Effector CD8-positive, alpha-beta T cell (primary cell): Measurements from ENCODE around the gene DELE1.

Source experiments
- DNase-seq: peaks from one replicate; lab custom pipeline; 2025; lab: John Stamatoyannopoulos, UW

DELE1 gene

DNA sequence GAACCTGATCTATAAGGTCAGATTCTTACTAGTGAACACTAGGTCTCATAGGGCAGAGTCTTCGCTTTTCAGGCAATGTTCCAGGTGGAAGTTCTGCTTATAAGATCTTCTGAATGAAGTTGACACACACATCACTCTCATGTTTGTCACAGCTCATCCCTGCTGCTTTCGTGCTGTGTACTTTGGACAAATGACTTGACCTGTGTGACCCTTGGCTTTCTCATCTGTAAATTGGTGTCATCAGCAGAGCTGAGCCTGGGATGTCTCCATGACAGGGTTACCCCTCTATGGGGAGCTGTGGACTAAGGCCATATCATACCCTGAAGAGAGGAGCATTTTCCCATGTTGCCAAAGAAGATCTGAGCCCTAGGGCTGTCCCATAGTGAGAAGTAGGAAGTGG lies 2.8 kb downstream of the DELE1 start:
- no peak for DNase-seq

DNA sequence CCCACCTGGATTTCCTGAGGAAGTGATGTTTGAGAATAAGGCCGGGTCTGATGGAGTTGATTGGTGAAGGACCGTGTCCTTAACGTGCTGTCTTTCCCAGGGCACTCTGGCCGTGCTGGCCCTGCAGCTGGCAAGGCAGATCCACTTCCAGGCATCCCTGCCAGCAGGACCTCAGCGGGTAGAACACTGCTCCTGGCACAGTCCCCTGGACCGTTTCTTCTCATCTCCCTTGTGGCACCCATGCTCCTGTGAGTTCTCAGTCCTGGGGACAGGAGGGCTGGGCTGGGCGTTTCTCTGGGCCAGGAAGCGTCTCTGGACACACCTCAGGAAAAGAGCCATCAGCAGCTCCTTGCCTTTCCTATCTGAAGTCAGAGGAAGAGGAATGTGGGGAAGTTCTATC lies 4.4 kb downstream of the DELE1 start:
- no peak for DNase-seq

DNA sequence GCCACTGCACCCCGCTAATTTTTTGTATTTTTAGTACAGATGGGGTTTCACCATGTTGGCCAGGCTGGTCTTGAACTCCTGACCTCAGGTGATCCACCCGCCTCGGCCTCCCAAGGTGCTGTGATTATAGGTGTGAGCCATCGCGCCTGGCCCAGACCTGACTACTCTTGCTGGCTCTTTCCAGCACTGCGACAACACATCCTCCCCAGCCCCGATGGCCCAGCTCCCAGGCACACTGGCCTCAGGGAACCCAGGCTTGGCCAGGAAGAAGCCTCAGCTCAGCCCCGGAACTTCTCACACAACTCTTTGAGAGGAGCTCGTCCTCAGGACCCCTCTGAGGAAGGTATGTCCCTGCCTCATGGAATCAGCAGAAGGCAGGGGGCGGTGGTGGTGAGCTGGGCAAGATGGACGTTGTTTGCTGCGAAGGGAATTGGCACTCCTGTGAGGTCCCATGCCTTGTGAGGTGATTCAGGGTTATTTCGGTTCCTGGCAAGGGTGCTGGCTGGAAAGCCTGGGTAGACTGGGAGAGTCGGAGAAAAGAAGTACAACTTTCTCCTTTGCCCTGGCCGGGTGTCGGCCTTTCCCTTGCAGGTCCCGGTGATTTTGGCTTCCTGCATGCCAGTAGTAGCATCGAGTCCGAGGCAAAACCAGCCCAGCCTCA lies 5.9 kb downstream of the DELE1 start:
- DNase-seq: no peak

DNA sequence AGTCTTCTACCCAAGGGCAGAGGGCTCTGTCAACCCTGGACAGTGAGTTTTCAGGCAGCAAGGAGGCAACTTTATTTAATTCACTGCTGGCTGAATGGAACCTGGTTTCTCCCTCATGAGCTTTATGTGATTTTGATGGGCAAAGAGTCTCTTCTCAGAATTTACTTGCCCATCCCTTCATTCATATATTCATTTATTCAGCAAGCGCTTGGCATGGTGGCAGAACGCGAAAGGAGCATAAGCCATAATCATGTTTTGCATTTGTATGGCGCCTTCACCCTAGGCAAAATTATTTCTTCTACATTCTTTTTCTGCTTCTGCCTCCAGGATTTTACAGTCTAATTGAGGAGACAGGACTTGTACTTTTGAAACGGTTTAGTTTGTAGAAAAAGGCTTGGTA lies 8.0 kb downstream of the DELE1 start:
- DNase-seq: no peak

DNA sequence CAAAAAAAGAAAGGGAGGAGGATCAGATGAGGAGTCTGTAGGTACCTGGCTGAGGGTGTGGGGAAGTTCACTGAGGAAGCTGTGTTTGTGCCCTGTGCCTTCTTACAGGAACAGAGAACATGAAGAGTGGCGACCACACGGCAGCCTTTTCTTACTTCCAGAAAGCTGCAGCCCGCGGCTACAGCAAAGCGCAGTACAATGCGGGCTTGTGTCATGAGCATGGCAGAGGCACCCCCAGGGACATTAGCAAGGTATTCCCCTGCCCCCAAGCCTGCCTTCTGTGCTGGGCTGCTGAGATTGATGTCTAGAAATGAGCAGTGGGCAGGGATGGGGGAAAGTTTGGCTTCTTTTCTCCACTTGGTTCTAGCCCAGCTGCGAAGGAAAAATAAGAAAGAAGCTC lies 9.5 kb downstream of the DELE1 start:
- no peak for DNase-seq

DNA sequence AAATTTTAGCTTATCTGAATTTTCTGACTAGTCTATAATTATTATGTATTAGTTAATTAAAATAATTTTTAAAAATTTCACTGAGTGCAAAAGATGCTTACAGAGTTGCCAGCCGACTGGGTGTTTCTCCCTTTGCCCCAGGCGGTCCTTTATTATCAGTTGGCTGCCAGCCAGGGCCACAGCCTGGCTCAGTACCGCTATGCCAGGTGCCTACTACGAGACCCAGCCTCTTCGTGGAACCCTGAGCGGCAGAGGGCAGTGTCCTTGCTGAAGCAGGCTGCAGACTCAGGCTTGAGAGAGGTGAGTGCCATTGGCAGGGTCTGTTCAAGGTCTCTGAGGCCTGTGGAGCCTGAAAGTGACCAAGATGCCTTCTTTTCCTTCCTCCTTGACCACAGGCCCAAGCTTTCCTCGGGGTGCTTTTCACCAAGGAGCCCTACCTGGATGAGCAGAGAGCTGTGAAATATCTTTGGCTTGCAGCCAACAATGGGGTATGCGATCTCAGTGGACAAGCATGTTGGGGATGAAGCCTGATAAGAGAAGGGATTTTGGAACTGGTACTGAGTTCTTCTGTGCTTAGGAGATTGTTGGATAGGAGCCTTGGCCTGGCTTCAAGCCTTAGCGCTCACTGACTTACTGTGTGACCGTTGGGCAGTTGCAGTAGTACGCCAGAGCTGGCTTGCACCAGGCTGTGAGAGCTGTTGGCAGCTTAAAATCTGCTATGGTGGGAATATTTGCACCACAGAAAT lies 10.6 kb downstream of the DELE1 start:
- no peak for DNase-seq

DNA sequence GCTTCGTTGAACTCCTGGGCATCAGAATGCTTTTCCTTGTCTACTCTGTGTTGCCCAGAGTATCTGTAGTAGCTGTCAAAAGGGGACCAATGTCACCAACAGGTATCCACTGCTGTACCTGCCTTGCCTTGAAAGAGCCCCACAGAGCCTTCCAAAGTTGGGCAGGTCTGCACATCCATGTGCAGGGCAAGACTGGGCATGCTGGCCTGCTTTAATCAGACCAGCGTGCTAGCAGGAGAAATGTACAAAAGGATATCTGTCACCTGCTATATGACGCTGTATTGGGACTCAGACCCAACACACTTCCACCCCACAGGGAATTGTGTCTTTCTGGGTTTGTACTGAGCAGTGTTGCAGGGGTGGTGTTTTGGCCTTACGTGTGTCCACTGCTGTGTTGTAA lies 11.9 kb downstream of the DELE1 start:
- no peak for DNase-seq

DNA sequence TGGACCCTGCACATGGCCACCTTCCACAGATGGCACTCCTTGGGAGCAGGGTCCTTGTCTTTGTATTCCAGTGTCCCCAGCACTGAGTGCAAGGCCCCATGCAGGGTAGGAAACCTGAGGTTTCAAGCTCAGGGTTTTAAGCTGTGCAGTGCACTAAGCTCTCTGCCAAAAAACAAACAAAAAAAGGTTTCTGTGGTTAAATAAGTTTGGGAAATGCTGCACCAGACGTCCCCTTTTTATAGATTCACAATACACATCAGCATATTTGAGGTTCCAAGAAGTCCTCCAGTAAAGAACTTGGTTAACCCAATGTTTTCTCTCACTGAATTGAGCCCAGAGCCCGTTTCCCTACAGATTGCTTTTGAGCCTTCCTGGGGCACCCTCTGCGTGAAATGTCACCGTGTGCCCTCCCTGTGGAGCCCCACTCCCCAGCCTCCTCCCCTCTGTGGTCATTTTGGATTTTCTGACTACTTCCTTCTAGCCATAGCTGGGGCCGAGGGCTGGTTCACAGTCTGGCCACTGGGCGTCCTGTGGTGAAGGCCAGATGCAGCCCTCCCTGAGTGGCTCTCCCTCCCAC lies 17.1 kb downstream of the DELE1 start:
- DNase-seq: no peak

DNA sequence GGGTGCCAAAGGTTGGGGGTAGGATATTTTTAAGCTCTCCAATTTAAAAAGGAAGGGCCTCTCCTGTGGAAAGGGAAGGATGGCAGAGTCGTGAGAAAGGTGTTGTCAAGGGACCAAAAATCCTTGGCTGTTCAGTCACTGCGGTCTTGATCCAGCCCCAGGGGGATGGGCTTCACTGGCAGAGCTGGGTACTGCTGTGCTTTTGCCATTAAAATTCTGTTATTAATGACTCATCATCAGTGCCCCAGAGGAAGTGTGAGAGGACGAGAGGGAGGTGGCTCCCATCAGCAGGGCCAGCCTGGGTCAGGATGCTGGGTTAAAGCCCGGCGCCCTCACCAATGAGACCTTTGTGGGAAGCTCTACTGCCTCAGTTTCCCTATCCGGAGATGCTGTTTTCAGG lies 17.6 kb downstream of the DELE1 start:
- no peak for DNase-seq

DNA sequence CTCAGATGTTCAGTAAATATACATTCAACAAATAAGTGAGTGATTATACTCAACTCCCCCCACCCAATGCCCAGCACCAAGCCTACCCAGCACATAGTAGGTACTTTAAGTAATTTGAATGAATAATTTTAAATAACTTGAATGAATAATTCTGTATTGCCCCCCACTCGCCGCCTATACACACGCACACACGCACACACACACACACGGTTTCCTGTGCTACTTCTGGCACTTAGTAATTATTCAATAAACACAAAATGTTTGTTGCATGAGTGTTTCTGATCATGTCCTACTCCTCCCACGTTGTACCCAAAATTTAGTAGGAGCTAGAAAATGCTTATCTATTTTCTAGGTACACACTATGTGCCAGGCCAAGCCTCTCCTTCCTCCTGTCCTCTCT lies 18.1 kb downstream of the DELE1 start:
- no peak for DNase-seq

DNA sequence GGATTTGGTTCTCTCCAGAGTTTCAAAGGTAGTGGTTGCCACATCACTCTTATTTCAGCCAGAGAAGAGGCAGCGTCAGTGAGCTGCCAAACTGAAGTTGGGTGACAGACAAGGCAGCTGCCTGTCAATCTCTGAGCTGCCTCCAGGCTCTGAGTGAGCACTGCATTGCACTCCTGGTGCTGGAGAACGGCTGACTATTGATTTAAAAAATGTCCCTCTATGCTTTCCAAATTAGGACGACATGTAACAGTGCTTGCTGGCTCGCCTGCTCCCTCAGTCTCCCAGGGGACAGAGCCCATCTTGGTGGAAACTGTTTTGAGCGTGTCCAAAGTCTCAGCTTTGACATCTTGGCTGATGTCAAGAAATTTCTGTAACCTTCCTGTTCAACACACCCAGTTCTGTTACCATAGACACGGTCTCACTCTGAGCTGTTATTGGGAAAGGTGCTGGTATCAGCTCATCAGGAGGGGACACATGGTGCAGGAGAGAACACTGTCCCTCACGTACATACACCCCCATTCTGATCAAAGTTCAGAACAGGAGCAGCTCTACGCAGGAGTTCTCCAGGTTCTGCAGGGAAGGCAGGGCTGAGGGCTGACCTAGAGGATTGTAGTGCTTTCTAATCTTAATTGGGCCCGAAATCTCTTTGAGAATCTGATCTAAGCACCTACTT lies 18.6 kb downstream of the DELE1 start:
- no peak for DNase-seq

DNA sequence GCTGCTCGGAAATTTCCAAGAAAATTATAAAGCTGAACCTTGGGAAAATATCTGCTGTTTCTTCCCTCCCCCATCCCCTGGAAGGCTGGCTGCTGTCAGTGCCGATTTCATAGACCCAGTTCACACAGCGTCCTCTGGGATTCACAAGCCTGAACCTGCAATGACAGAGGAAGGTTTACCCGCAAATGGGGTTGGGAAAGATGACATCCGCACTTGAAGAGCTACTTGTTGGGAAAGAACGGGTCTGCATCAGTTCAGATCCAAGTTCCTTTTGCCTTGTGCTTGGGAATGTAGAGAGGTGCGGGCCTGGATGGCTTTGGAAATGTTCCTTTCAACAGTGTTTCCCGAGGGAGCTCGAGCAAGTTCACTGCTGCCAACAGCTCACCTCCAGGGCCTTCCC lies 20.4 kb downstream of the DELE1 start:
- DNase-seq: no peak

DNA sequence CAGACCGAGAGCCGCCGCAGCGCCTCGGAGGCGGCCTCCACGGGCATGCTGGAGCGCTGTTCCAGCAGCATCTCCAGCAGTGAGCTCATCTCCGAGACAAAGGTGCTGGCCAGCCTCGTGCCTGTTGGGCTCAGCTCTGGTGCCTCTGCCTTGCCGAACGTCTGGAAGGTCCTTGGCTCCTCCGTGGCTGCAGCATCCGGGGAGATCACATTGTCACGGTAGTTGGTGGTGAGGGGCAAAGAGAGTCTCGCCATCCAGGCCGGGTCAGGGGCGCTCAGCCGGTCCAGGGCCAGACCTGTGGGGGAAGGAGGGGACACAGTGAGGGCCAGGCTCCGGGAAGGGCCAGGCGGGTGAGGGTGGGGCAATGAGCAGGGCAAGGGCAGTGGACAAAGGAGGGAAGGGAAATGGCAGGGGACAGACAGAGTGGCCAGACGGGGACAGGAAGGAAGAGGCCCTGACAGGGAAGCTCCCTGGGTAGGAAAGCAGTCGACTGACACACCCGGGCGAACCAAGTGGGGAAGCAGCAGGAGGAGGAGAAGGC lies 21.9 kb downstream of the DELE1 start:
- no peak for DNase-seq

DNA sequence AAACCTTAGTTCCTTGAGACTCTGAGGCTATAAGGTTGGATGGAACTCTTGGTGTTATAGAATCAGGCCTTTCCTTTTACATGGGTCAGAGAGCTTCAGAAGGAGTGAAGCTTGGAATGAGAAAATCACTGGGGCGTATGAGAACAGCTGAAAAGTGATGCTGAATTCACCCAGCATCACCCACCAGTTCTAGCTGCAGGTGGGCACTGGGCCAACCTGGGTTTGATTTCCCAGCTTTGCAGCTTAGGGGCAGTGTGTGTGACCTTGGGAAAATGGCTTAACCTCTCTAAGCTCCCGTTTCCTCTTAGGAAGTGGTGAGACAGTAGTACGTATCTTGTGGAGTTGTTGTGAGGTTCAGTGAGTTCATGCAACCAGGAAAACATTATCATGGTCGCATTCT lies 23.6 kb downstream of the DELE1 start:
- DNase-seq: no peak

DNA sequence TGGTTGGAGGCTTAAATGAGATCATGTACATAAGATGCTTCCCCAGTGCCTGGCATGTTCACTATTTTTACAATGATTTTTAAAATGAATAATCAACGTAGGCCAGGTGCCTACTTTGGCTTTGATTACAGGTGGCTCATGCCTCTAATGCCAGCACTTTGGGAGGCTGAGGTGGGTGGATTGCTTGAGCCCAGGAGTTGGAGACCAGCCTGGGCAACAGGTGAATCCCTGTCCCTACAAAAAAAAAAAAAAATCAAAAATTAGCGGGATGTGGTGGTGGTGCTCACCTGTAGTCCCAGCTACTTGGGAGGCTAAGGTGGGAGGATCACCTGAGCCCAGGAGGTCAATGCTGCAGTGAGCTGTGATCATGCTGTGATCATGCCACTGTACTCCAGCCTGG lies 25.1 kb downstream of the DELE1 start:
- DNase-seq: no peak

DNA sequence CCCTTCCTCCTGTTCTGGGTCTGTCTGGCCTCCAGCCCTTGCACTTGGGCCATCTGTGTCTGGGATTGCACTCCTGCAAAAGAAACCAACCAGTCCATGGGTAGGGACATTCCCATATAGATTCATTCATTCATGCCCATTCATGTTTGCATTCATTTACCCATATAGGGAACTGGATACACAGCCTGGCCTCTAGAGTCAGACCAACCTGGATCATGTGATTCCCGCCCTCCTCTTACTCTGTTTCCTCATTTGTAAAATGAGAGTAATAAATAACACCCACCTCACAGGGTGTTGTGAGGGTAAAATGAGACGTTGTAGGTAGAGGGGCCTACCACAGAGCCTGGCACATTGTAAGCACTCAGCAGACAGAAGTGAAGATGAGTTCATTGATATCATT lies 25.8 kb downstream of the DELE1 start:
- DNase-seq: no peak

DNA sequence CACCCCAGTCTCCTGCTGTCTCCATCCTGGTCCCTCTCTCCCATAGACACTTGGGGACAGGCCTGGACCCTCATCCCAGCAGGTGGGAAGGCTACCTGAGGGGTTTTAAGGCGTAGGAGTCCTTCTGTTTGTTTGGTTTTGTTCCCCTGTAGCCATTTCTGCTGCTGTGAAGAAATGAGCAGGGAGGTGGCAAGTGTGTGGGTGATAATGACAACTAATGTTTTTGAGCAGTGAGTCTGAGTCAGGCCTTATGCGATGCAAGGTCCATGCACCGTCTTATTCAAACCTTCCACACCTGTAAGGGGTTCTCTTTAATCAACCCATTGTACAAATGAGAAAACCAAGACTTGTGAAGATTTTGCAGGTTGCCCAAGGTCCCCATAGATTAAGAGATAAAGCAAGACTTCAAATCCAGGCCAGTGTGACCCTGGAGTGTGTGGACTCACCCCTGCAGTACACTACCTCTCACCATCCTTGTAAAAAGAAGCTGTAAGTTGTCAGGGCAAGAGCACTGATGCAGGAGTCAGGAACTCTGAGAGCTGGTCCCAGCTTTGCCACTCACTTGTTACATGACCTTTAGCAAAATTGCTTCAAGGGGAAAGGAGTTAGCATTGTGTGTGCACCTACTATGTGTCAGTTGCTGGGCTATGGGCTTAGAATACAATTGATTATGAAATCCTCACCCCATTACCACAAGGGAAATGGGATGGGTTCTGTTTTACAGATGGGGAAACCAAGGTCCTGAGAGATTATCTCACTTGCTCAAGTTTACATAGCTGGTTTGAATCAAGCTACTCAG lies 26.7 kb downstream of the DELE1 start:
- DNase-seq: no peak

DNA sequence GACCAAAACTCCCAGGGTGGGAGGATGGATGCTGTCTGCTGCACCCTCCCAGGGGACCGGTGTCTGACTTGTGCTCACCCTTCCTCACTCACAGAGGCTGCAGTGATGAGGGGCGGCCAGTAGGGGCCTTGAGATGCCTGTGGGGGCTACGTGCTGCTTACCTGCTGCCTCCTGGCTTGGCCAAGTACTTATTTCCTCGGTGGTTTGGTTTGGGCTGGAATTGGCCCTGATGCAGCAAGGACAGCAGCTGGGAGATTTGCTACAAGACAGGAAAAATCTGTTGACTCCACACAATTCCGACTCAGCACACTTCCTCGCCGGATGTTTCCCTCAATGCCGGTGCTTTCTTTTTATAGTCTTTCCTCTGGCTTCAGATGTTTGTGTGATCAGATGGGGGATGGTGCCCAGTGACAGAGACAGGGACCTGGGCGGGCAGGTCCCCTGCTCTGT lies 27.7 kb downstream of the DELE1 start:
- DNase-seq: peak; percentile 5

DNA sequence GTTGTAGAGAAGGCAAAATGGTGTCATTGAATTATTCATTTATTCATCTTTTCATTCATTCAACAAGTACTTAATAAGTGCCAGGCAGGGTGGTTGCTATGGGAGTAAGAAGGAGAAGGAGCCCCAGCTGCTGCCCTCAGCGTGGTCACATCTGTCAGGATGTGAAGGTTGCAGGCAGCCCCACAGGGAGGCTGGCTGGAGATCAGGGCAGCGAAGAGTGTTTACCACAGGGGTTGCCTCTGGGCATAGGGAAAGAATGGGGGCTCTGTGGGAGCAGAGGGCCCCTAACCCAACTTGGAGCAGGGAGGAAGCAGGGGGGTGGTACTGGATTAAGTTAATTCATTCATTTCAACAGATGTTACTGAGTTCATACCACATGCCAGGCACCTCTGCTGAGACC lies 28.3 kb downstream of the DELE1 start:
- DNase-seq: no peak

DNA sequence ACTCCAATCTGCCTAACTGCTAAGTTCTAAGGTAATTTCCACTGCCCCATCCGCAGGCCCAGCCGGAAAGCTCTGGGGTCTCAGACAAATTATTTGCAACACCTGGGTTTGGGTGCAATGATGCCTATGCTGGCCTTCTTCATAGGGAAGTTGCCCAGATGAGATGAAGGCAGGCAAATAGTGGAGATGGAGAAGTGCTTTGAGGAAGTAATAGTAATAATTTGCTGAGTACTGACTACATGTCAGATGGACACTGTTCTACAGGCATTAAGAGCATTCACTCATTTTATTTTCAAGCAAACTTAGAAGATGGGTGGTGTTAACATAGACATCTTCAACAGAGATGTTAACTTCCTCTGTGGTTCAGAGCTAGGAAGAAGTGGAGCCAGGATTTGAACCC lies 30.5 kb downstream of the DELE1 start:
- no peak for DNase-seq

DNA sequence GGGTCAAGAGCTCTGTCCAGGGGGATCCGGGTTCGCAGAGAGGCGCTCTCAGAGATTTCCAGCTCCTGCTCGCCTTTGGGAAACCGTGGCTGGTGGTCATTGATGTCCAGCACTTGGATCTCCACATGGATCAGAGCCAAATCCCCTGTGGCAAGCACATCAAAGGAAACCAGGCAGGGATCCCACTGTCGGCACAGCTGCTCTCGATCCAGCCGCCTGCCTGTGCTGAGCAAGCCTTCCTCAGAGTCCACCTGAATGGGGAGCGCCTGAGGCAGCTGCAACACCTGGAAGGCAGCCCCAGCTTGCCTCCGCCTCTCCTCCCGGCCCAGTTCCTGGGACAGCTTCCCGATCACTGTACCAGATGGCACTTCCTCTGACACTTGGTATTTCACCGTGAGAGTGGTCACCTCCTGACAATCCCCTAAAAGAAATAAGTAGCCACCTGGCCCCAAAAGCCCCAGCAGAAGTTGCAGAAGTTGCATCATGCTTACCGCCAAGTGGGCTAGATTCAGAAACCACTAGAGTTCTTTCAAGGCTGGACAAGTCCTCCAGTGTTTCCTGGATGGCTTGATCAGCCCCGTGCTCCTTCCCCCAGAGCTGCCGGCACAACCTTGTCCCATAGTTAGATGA lies 33.8 kb downstream of the DELE1 start:
- DNase-seq: no peak
